DOHH2 (cell line): ENCODE measurements around the gene VPS51.

Source experiments
- EZH2phosphoT487 ChIP-seq: fragments of 200-600 bp; sonication (generic); IDR thresholded peaks from 2 replicates; pipeline ENCODE4 v1.6.1; 2017; ENCODE audit warnings: borderline replicate concordance, mild to moderate bottlenecking, antibody characterized with exemption, low read length, moderate library complexity, mixed read lengths
- TF ChIP-seq, protein P1 (sequence below): fragments of 200-600 bp; sonication (generic); IDR thresholded peaks from one replicate; pipeline ENCODE4 v1.5.1; 2014; ENCODE audit warnings: antibody characterized with exemption, mild to moderate bottlenecking, low read depth, low read length; ENCODE audit not compliant: poor library complexity, severe bottlenecking

DNA sequence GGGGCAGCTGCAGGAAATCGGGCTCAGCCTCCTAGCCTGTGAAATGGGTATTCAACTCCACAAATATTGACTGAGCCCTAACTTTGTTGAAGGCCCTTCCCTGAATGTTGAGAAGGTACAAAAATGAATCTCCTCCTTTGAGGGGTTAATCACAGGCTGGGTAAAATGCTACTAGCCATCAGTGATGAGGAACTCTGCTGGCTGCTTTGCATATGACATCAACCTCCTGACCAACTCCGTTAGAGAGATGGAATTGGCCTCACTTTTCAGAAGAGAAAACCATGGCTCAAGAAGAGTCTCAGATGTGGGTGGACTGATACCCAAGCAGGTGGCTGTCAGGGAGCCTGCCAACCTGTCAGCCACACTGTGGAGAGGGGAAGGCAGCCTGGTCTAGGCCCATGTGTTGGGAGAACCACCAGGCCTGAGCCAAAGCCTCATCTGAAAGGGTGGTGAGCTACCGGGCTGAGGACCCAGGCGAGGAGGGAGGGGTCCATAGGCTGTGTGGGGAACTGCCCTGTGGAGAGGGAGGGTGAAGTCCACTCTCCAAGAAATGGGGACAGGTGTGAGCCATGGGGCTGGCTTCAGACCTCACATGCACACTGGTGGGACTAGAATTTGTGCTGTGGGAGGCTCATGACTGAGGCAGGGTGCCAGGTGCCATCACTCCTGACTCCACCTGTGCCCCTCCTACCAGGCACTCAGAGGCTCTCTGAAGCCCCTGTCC, 23.9 kb upstream of the VPS51 start:
- TF ChIP-seq, protein P1, sequence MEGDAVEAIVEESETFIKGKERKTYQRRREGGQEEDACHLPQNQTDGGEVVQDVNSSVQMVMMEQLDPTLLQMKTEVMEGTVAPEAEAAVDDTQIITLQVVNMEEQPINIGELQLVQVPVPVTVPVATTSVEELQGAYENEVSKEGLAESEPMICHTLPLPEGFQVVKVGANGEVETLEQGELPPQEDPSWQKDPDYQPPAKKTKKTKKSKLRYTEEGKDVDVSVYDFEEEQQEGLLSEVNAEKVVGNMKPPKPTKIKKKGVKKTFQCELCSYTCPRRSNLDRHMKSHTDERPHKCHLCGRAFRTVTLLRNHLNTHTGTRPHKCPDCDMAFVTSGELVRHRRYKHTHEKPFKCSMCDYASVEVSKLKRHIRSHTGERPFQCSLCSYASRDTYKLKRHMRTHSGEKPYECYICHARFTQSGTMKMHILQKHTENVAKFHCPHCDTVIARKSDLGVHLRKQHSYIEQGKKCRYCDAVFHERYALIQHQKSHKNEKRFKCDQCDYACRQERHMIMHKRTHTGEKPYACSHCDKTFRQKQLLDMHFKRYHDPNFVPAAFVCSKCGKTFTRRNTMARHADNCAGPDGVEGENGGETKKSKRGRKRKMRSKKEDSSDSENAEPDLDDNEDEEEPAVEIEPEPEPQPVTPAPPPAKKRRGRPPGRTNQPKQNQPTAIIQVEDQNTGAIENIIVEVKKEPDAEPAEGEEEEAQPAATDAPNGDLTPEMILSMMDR, result no peak
- TF ChIP-seq EZH2phosphoT487, result no peak
